ENCODE data around the gene KIAA0513. TPM values are rescaled to one million over a fixed set of nuclear protein-coding genes. Genes with fewer than 3 reads are reported as not detected.

Gene KIAA0513
- total RNA-seq, 1 donor from 2014 or later: 10.6 TPM

DNA sequence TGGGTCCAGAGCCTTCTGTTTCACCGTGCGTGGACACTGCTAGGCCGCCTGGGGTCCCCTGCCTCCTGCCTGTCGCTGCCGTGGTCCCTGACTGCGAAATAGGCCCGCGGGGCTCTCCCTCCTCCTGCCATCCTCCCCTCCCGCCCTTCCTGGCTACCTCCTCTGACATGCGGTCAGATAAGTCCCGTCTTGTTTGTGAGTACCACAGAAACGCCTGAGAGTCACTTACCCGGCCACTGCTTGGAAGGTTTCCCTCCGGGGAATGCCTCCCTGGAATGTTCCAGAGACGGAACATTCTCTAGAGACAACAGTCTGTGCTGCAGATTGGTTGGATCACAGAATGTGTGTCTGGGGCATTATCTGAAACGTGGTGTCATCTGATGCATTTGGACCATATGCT lies 61.9 kb downstream of the KIAA0513 start:
- no peak for DNase-seq (ENCODE audit: extremely low spot score, unreplicated experiment)
- Mint-ChIP-seq H3K27ac (ENCODE audit: unreplicated experiment) (no peak overlapping the region), H3K4me3 (ENCODE audit: unreplicated experiment) (no peak overlapping the region), H3K27me3 (ENCODE audit: unreplicated experiment) (peaks cover 11% of the 10 kb centered on the region), H3K36me3 (ENCODE audit: unreplicated experiment) (peaks cover 3% of the 10 kb centered on the region), H3K9me3 (ENCODE audit: unreplicated experiment) (no peaks in the 10 kb centered on the region), H3K4me1 (ENCODE audit: unreplicated experiment) (peaks cover 7% of the 10 kb centered on the region)
- TF ChIP-seq, protein P1, sequence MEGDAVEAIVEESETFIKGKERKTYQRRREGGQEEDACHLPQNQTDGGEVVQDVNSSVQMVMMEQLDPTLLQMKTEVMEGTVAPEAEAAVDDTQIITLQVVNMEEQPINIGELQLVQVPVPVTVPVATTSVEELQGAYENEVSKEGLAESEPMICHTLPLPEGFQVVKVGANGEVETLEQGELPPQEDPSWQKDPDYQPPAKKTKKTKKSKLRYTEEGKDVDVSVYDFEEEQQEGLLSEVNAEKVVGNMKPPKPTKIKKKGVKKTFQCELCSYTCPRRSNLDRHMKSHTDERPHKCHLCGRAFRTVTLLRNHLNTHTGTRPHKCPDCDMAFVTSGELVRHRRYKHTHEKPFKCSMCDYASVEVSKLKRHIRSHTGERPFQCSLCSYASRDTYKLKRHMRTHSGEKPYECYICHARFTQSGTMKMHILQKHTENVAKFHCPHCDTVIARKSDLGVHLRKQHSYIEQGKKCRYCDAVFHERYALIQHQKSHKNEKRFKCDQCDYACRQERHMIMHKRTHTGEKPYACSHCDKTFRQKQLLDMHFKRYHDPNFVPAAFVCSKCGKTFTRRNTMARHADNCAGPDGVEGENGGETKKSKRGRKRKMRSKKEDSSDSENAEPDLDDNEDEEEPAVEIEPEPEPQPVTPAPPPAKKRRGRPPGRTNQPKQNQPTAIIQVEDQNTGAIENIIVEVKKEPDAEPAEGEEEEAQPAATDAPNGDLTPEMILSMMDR (IDR thresholded peaks at IDR 0.05): no peak

DNA sequence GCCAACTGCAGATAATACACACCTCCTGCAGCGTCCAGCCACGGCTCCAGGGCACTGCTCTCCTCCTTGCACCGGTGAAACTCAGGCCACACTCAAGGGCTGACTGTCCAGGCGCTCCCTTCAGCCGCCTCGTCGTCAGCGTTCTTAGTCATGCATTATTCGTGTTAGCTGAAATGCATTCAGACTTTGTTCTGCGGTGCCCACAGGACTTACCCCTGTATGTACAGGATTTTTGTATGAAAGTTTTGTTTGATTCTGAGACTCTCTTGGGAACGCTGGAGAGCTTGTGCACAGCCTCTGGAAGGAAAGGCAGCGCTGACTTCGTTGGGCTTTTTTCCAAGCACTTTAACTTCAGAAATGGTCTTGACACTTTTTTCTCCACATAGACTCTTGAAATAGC lies 62.6 kb downstream of the KIAA0513 start:
- TF ChIP-seq, protein P1 (IDR thresholded peaks at IDR 0.05): no peak
- no peak overlapping the region for H3K27ac Mint-ChIP-seq (ENCODE audit: unreplicated experiment)
- peaks cover 3% of the 10 kb centered on the region for H3K36me3 Mint-ChIP-seq (ENCODE audit: unreplicated experiment)
- H3K9me3 Mint-ChIP-seq (ENCODE audit: unreplicated experiment): no peaks in the 10 kb centered on the region
- H3K4me1 Mint-ChIP-seq (ENCODE audit: unreplicated experiment): peaks cover 3% of the 10 kb centered on the region
- H3K27me3 Mint-ChIP-seq (ENCODE audit: unreplicated experiment): peaks cover 14% of the 10 kb centered on the region
- no peak overlapping the region for H3K4me3 Mint-ChIP-seq (ENCODE audit: unreplicated experiment)
- no peak for DNase-seq (ENCODE audit: extremely low spot score, unreplicated experiment)

DNA sequence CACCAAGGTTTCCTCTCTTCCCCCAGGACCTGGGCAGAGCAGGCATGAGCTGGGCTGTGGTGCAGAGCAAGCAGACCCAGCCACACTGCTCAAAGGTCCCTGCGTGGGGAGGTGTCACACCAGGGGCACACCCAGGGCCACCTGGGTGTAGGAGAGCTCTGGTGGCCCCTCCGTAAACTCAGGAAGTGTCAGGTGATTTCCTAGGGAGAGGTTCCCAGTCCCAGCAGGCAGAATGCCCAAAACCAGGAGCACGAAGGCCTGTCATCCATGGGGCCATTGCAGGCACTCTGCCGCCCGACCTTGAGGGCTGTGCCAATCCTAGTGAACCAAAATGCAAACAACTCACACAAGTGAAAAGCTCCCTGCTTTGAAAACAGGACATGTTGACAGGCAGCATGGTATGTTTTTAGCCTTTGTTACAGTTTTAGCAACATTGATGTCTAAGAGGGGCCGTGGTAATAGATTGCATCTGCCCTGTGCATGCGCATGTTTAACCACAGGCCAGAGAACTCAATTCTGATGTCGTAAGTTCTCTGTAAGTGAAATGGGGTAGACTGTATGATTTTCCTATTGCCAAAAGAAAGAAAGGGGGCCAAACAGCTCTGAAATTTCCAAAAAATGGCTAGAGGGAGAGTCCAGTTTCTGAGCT lies 63.4 kb downstream of the KIAA0513 start:
- no peaks in the 10 kb centered on the region for H3K4me1 Mint-ChIP-seq (ENCODE audit: unreplicated experiment)
- H3K27me3 Mint-ChIP-seq (ENCODE audit: unreplicated experiment): peaks cover 15% of the 10 kb centered on the region
- H3K36me3 Mint-ChIP-seq (ENCODE audit: unreplicated experiment): peaks cover 3% of the 10 kb centered on the region
- TF ChIP-seq, protein P1 (IDR thresholded peaks at IDR 0.05): no peak
- no peak overlapping the region for H3K27ac Mint-ChIP-seq (ENCODE audit: unreplicated experiment)
- no peak for DNase-seq (ENCODE audit: extremely low spot score, unreplicated experiment)
- H3K9me3 Mint-ChIP-seq (ENCODE audit: unreplicated experiment): no peaks in the 10 kb centered on the region
- H3K4me3 Mint-ChIP-seq (ENCODE audit: unreplicated experiment): no peak overlapping the region

DNA sequence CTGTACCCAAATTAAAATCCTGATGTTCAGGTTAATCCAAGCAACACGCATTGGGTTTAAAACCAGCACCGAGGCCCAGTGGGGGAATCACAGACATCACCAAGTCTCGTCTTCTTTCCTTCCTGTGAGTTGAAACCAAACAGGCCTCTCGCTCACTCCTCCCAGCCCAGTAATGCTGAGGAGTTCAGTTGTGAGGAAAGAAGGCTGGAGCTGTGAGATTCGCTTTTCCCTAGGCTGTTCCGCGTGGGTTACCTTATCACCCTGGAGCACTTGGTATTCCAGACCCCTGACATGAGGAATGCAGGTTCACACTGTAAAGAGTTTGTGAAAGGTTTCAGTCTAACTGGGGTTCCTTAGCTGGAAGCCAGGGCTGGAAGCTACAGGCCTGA lies 63.9 kb downstream of the KIAA0513 start:
- TF ChIP-seq, protein P1 (IDR thresholded peaks at IDR 0.05): no peak
- no peak overlapping the region for H3K27ac Mint-ChIP-seq (ENCODE audit: unreplicated experiment)
- no peaks in the 10 kb centered on the region for H3K9me3 Mint-ChIP-seq (ENCODE audit: unreplicated experiment)
- DNase-seq (ENCODE audit: extremely low spot score, unreplicated experiment): no peak
- H3K4me3 Mint-ChIP-seq (ENCODE audit: unreplicated experiment): no peak overlapping the region
- no peaks in the 10 kb centered on the region for H3K4me1 Mint-ChIP-seq (ENCODE audit: unreplicated experiment)
- peaks cover 3% of the 10 kb centered on the region for H3K36me3 Mint-ChIP-seq (ENCODE audit: unreplicated experiment)
- H3K27me3 Mint-ChIP-seq (ENCODE audit: unreplicated experiment): peaks cover 15% of the 10 kb centered on the region

GRCh38 chr16:85092309-85092708 lies 64.7 kb downstream of the KIAA0513 start:
- Mint-ChIP-seq H3K9me3 (ENCODE audit: unreplicated experiment) (no peaks in the 10 kb centered on the region), H3K4me3 (ENCODE audit: unreplicated experiment) (no peak overlapping the region), H3K4me1 (ENCODE audit: unreplicated experiment) (no peaks in the 10 kb centered on the region), H3K27ac (ENCODE audit: unreplicated experiment) (no peak overlapping the region), H3K27me3 (ENCODE audit: unreplicated experiment) (peaks cover 23% of the 10 kb centered on the region), H3K36me3 (ENCODE audit: unreplicated experiment) (peaks cover 3% of the 10 kb centered on the region)
- DNase-seq (ENCODE audit: extremely low spot score, unreplicated experiment): no peak
- TF ChIP-seq, protein P1 (IDR thresholded peaks at IDR 0.05): no peak
